ENCODE measurements around the gene POC5.

The POC5 gene

GRCh38 chr5:75681125-75681830, 36.0 kb downstream of the POC5 start:
- DNase-seq (ENCODE audit: low read depth): peak; percentile 46
- no peak overlapping the region for H3K4me3 ChIP-seq (ENCODE audit: low read depth, low read length)
- TF ChIP-seq MYC (IDR thresholded peaks at IDR 0.05; ENCODE audit: low read depth, low read length) (no peak), CTCF (IDR thresholded peaks at IDR 0.05; ENCODE audit: low read depth, low read length) (peak; percentile 30)

- TF ChIP-seq CTCF (IDR thresholded peaks at IDR 0.05; ENCODE audit: low read depth, low read length): no peak
- no peak for TF ChIP-seq MYC (IDR thresholded peaks at IDR 0.05; ENCODE audit: low read depth, low read length)
- TF ChIP-seq POLR2A (IDR thresholded peaks at IDR 0.05; ENCODE audit: extremely low read depth, insufficient read length): no peak
- TF ChIP-seq MAX (IDR thresholded peaks at IDR 0.05; ENCODE audit: low read depth, low read length): no peak
- H3K4me3 ChIP-seq (ENCODE audit: low read depth, low read length): no peak overlapping the region
These were observed 39.1 kb downstream of the POC5 start for GRCh38 chr5:75678155-75678554.

GRCh38 chr5:75677607-75678006, 39.6 kb downstream of the POC5 start:
- TF ChIP-seq MYC (IDR thresholded peaks at IDR 0.05; ENCODE audit: low read depth, low read length) (no peak), POLR2A (IDR thresholded peaks at IDR 0.05; ENCODE audit: extremely low read depth, insufficient read length) (no peak), CTCF (IDR thresholded peaks at IDR 0.05; ENCODE audit: low read depth, low read length) (no peak), MAX (IDR thresholded peaks at IDR 0.05; ENCODE audit: low read depth, low read length) (no peak)
- no peak overlapping the region for H3K4me3 ChIP-seq (ENCODE audit: low read depth, low read length)
- DNase-seq (ENCODE audit: low read depth): no peak

More at GRCh38 chr5:75678155-75678554, 39.1 kb downstream of the POC5 start:
- no peak for DNase-seq (ENCODE audit: low read depth)

- TF ChIP-seq MYC (IDR thresholded peaks at IDR 0.05; ENCODE audit: low read depth, low read length) (no peak), POLR2A (IDR thresholded peaks at IDR 0.05; ENCODE audit: extremely low read depth, insufficient read length) (no peak), MAX (IDR thresholded peaks at IDR 0.05; ENCODE audit: low read depth, low read length) (no peak), CTCF (IDR thresholded peaks at IDR 0.05; ENCODE audit: low read depth, low read length) (no peak)
- DNase-seq (ENCODE audit: low read depth): no peak
These were observed 41.5 kb downstream of the POC5 start for GRCh38 chr5:75675783-75676182.

GRCh38 chr5:75672616-75673015, 44.6 kb downstream of the POC5 start:
- TF ChIP-seq MYC (IDR thresholded peaks at IDR 0.05; ENCODE audit: low read depth, low read length) (no peak), MAX (IDR thresholded peaks at IDR 0.05; ENCODE audit: low read depth, low read length) (no peak), CTCF (IDR thresholded peaks at IDR 0.05; ENCODE audit: low read depth, low read length) (no peak), POLR2A (IDR thresholded peaks at IDR 0.05; ENCODE audit: extremely low read depth, insufficient read length) (no peak)
- H3K4me3 ChIP-seq (ENCODE audit: low read depth, low read length): no peak overlapping the region
- DNase-seq (ENCODE audit: low read depth): no peak

More at GRCh38 chr5:75675783-75676182, 41.5 kb downstream of the POC5 start:
- no peak overlapping the region for H3K4me3 ChIP-seq (ENCODE audit: low read depth, low read length)

Measured in NB4 (cell line).